HG03139 (cell line): ENCODE data around the gene RANBP2.
A peak's percentile ranks its signal among the peaks of the same experiment; 100 is the strongest.

Experiments
- ATAC-seq: cut with Tn5 transposase; IDR thresholded peaks from one replicate; pipeline ENCODE4 v1.9.1; 2021; ENCODE audit not compliant: unreplicated experiment

The RANBP2 gene

GRCh38 chr2:108776475-108776874, 57.2 kb downstream of the RANBP2 start:
- ATAC-seq: no peak

GRCh38 chr2:108778857-108779256, 59.6 kb downstream of the RANBP2 start:
- no peak for ATAC-seq

DNA sequence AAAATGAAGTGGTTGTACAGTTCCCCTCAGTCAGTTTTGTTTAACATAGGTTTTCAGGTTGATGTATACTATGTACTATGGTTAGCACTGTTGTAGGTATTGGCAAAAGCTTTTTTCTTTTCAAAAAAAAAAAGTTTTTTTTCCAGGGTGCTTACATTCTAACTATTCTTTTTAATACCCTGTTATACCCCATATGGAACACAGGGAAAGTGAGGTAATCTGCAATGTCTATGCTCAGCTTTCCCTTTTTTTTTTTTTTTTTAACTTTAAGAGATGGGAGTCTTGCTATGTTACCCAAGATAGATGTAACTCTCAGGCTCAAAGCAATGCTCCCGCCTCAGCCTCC, 66.7 kb downstream of the RANBP2 start:
- ATAC-seq: no peak

DNA sequence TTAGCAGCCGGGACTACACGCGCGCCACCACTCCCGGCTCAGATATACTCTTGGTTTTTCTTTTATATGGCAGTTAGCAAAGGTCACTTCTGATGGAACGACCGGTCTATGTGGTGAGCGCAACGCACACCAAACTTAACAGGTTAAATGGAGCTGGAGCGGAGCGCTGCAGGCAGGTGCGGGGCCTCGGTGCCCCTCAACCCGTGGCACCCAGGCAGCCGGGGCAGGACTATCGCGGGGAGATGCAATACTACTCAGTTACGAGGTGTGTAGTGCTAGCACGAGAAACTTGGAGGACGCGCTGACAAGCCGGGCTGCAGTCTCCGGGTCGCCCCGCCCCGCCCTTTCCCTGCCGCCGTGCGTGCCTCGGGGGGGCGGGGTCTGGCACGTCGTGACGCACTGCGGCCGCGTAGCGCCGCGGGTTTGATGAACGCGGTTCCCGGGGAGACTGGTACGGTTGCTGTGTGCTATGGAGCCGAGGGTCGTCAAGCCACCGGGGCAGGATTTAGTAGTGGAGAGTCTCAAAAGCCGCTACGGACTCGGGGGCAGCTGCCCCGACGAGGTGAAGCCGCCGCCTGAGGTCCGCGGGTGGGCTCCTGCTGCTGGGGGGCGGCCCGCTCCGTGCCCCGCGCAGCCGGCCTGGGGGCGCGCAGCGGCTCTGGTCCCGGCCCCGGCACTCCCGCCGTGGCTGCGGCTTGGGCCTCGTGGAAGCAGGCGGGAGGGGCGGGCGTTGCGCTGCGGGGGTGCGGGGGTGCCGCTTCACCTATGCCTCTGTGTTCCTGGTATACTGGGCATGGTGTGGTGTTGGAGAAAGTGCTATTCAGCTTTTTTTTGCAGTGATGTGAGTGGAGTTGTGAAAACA, 67.3 kb downstream of the RANBP2 start, which contains the start of gene CCDC138:
Gene CCDC138 (plus strand): TSS at position 418 of the 862 bp plus-strand sequence. CDS start 52 bp downstream, at position 470.
- peak; percentile 94 for ATAC-seq

DNA sequence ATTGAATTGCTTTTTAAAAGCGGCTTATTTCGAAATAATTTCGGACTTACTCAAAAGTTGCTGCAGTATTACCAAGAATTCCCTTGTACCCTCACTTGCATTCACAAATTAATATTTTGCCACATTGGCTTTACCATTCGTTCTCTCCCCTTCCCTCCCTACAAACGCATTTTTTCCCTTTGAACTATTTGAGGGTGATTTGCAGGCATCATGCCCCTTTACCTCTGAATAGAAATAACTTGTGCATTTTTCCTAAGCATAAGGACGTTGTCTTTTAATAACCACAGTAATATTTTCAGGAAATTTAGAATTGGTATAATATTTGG, 67.9 kb downstream of the RANBP2 start:
- no peak for ATAC-seq

DNA sequence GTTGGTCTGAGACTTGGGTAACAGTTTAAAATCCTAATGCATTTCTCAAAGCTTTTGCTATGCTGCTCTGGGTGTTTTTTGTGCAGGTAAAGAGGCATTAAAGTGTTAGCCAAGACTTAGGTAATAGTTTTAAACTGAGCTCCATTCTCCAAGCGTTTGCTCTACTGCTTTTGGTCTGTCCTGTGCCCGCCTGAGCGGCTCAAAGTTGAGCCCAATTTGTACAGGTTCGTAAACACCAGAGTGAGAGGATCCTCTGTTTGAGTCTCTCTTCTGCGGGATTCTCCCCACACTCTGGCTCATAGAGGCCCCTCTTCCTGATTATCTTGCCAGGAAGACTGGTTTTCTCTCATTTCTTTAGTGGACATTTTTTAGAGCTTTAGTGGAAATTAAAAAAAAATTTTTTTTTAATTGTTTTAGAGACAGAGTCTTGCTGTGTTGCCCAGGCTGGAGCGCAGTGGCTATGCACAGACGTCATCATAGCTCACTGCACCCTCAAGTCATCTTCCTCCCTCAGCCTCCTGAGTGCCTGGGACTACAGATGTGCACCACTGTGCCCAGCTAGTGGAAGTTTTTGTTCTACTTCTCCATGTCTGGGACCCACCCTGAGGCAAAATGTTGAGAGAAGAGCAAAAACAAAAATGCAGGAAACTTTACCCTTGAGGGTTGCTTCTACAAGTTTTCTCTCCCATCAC, 83.9 kb downstream of the RANBP2 start:
- ATAC-seq: no peak

DNA sequence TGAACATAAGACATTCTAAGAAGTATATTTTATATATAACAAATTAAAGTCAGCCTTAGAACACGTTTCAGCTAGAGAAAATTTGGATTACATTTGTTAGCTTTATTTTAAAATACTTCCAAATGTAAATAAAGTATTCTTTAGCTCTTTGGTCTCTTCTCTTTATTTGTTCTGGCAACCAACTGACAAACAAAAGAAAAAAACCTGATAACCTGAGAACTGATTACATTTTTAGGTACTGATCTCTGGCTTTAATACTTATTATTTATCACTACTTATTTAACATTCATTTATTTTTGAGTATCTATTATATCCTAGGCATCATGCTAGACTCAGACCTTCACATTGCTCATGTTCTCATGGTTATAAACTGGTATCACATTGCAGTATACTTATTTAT, 85.8 kb downstream of the RANBP2 start:
- no peak for ATAC-seq

DNA sequence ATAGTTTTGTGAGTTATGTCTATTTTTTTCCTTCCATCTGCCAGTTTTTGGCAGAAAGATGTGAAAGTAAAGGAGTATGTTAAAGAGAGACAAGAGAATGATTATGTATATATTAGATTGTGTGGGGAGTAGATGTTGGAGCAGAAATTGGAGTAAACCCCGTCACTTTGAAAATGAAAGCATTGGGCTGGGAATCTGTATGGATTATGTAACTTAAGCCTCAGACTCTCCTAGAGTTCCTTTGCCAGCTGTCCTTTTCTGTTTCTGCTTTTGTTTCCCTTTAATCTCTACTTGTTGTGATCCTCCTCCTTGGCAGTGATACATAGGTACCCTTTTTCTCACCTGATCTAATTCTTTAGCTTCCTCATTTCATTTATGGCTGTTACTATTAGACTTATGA, 86.5 kb downstream of the RANBP2 start:
- ATAC-seq: no peak

DNA sequence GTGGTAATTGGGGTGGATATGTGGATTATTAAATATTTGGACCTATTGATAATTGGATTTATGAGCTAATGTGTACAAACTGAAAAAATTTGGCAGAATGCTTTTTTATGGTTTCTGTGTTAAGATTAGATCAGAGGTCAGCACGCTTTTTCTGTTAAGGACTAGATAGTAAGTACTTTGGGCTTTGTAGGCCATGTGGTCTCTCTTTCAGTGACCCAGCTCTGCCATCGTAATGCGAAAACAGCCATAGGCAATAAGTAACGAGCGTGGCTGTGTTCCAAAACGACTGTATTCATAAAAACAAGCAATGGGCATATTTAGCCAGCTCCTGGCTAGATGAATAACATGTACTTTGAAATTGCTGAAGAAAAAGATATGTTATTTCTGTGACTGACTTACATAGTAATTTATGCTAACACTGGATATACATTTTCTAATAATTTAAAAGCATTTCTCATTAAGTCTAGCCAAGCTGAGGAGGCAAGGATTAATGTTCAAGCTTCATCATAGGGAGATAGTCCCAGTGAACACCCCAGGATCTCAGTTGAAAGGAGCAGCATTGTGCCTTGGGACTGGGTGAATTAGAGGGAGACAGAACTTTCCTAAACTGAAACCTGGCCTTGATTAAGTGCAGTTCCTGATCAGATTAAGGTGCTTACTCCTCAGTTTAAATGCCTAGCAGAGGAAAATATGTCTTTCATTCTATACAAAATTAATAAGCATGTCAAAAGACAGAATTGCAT, 87.3 kb downstream of the RANBP2 start:
- ATAC-seq: no peak

DNA sequence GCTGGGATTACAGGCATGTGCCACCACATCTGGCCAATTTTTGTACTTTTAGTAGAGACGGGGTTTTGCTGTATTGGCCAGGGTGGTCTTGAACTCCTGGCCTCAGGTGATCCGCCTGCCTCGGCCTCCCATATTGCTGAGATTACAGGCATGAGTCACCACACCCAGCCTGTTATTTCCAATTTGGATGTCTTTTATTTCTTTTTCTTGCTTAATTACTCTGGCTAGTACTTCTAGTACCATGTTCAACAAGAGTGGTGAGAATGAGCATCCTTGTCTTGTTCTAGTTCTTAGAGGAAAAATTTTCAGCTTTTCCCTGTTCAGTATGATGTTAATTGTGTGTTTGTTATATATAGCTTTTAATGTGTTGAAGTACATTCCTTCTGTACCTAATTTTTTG, 90.7 kb downstream of the RANBP2 start:
- no peak for ATAC-seq

- no peak for ATAC-seq
Measured at GRCh38 chr2:108810993-108811957, 92.0 kb downstream of the RANBP2 start.

DNA sequence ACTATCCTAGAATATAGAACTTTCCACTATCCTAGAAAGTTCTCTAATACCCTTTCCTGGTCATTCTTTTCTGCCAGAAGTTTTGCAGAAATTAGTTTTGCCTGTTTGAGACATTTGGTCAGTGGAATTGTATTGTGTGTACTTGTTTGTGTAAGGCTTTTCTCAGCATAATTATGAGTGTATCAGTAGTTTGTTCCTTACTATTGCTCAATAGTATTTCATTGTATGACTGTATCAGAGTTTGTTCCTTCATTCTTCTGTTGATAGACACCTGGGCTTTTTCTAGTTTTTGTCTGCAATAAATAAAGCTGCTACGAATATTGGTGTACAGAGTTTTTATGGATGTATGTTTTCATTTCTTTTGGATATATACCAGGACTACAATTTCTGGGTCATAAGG, 94.5 kb downstream of the RANBP2 start:
- ATAC-seq: no peak

- no peak for ATAC-seq
Measured at GRCh38 chr2:108820482-108820881, 101.2 kb downstream of the RANBP2 start.

GRCh38 chr2:108823286-108823685, 104.0 kb downstream of the RANBP2 start:
- ATAC-seq: no peak

- ATAC-seq: no peak
Measured at GRCh38 chr2:108824316-108825070, 105.2 kb downstream of the RANBP2 start.

- no peak for ATAC-seq
Measured at GRCh38 chr2:108825254-108825653, 106.0 kb downstream of the RANBP2 start.

DNA sequence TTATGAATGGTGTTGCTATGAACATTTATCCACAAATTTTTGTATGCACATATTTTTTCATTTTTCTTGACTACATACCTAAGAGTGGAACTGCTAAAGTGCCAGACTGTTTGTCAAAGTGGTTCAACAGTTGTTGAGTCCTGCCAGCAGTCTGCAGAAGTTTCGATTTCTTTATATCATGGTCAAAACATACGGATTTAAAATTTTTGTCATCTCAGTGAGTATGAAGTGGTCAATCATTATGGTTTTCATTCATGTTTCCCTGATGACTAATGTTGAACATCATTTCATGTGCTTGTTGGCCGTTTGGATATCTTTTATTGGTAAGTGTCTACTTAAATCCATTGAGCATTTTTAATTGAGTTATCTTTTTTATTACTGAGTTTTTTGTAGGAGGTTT, 106.5 kb downstream of the RANBP2 start:
- ATAC-seq: no peak

GRCh38 chr2:108829578-108830310, 110.5 kb downstream of the RANBP2 start:
- no peak for ATAC-seq

GRCh38 chr2:108833219-108833618, 113.9 kb downstream of the RANBP2 start:
- ATAC-seq: no peak
